Astrocyte (in vitro differentiated cells and primary cell): ENCODE measurements around the gene TOM1L2.

Experiments
- CTCF ChIP-seq: IDR thresholded peaks from 2 replicates; pipeline ENCODE4 v1.5.1; 2011; ENCODE audit warnings: low read depth, mild to moderate bottlenecking, inconsistent platforms, low read length, moderate library complexity; ENCODE audit not compliant: insufficient read depth
- EZH2 ChIP-seq: IDR thresholded peaks from 2 replicates; pipeline ENCODE4 v1.6.1; 2012; ENCODE audit warnings: mild to moderate bottlenecking, low read length, inconsistent platforms; ENCODE audit not compliant: insufficient read depth

- TF ChIP-seq EZH2 (no peak), CTCF (no peak)
Observed at GRCh38 chr17:17944743-17945142, 27.5 kb downstream of the TOM1L2 start.
